PC-9 (cell line): ENCODE measurements around the gene ORAI2.

Experiments used
- CTCF ChIP-seq: fragments of 200-600 bp; sonication (generic); conservative IDR thresholded peaks from 2 replicates; pipeline ENCODE4 v1.6.1; 2017; ENCODE audit warnings: mixed run types, antibody characterized with exemption, mild to moderate bottlenecking, moderate library complexity
- EZH2 ChIP-seq: fragments of 200-600 bp; sonication (generic); IDR thresholded peaks from 2 replicates; pipeline ENCODE4 v1.8.0; 2017; ENCODE audit warnings: antibody characterized with exemption, low read depth

- TF ChIP-seq CTCF (no peak), EZH2 (no peak)
Measured at GRCh38 chr7:102473271-102473991, 40.1 kb downstream of the ORAI2 start.
